Measurements from ENCODE around the gene TFB2M.

GRCh38 chr1:246582301-246583055 is 16.4 kb upstream of the TFB2M start:
- TF ChIP-seq CTCF (IDR thresholded peaks at IDR 0.05) = no peak
- TF ChIP-seq POLR2A (IDR thresholded peaks at IDR 0.05) = no peak
